DOHH2 (cell line): ENCODE results near the gene ARFIP2.
A peak's percentile ranks its signal among the peaks of the same experiment; 100 is the strongest.

Source experiments
- H3F3A ChIP-seq: fragments of 200-600 bp; sonication (generic), shearing (Covaris generic); 2 replicates; pipeline ENCODE4 v1.6.0; 2016; ENCODE audit warnings: antibody characterized with exemption, mild to moderate bottlenecking; ENCODE audit not compliant: control insufficient read depth, insufficient read depth
- H3K27ac ChIP-seq: fragments of 200-600 bp; sonication (generic); 2 replicates; pipeline ENCODE4 v1.5.1; 2014; ENCODE audit warnings: low read depth, mild to moderate bottlenecking, low read length, moderate library complexity
- H3K27me3 ChIP-seq: fragments of 200-600 bp; sonication (generic); 2 replicates; pipeline ENCODE4 v1.6.1; 2014; ENCODE audit warnings: mild to moderate bottlenecking, low read length, mixed read lengths; ENCODE audit not compliant: control insufficient read depth
- H3K36me3 ChIP-seq: fragments of 200-600 bp; sonication (generic); 2 replicates; pipeline ENCODE4 v1.6.1; 2014; ENCODE audit warnings: mild to moderate bottlenecking, low read length, moderate library complexity, mixed read lengths; ENCODE audit not compliant: control insufficient read depth
- H3K4me1 ChIP-seq: fragments of 200-600 bp; sonication (generic); 2 replicates; pipeline ENCODE4 v1.6.1; 2014; ENCODE audit warnings: mild to moderate bottlenecking, low read length, mixed read lengths; ENCODE audit not compliant: control insufficient read depth
- H3K4me2 ChIP-seq: fragments of 200-600 bp; sonication (generic); 2 replicates; pipeline ENCODE4 v1.6.0; 2014; ENCODE audit warnings: mild to moderate bottlenecking, low read length, moderate library complexity
- H3K4me3 ChIP-seq: fragments of 200-600 bp; sonication (generic); 2 replicates; pipeline ENCODE4 v1.5.1; 2014; ENCODE audit warnings: mild to moderate bottlenecking, low read length, mixed read lengths
- H3K79me2 ChIP-seq: fragments of 200-600 bp; sonication (generic); 2 replicates; pipeline ENCODE4 v1.6.1; 2014; ENCODE audit warnings: mild to moderate bottlenecking, low read length, mixed read lengths; ENCODE audit not compliant: control insufficient read depth
- H3K9me2 ChIP-seq: fragments of 200-600 bp; sonication (generic); replicated peaks from 2 replicates; pipeline ENCODE4 v1.6.1; 2014; ENCODE audit warnings: mild to moderate bottlenecking, low read length, mixed read lengths; ENCODE audit not compliant: control insufficient read depth
- H3K9me3 ChIP-seq: fragments of 200-600 bp; sonication (generic); 2 replicates; pipeline ENCODE4 v1.6.1; 2014; ENCODE audit warnings: antibody characterized with exemption, low read length, mixed read lengths; ENCODE audit not compliant: control insufficient read depth, insufficient read depth
- H4K20me1 ChIP-seq: fragments of 200-600 bp; sonication (generic); 2 replicates; pipeline ENCODE4 v1.6.0; 2014; ENCODE audit warnings: low read depth, mild to moderate bottlenecking, antibody characterized with exemption, low read length, moderate library complexity; ENCODE audit not compliant: control insufficient read depth, insufficient read depth
- CTCF ChIP-seq: fragments of 200-600 bp; sonication (generic); IDR thresholded peaks from one replicate; pipeline ENCODE4 v1.5.1; 2014; ENCODE audit warnings: antibody characterized with exemption, mild to moderate bottlenecking, low read depth, low read length; ENCODE audit not compliant: poor library complexity, severe bottlenecking
- EZH2phosphoT487 ChIP-seq: fragments of 200-600 bp; sonication (generic); IDR thresholded peaks from 2 replicates; pipeline ENCODE4 v1.6.1; 2017; ENCODE audit warnings: borderline replicate concordance, mild to moderate bottlenecking, antibody characterized with exemption, low read length, moderate library complexity, mixed read lengths

ARFIP2 gene

DNA sequence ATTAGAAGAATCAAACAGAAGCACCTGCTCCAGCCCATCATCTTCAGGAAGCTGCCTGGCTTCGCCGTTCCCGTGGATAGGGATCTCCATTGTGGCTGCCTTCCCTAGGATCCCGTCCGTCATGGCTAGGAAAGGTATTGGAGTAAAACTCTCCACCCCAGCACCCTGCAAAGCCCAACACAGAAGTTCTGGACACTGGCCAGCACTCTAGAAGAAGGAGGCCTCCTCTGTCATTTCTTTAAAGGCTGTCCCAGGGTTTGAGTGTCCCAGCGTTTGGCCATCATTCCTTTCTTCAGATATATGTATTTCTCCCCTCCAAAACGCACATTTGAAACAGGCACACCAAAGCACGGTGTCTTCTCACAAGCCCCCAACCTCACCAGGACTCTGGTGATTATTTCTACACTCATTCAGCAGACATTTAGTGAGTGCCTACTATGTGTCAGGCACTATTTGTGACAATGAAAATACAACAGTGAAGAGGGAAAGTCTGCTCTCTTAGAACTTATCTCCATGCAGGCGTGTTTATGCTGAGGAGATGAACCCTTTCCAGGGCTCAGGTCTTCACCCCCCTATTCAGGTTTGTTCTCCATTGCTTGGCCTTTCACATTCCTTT, 724 bp downstream of the ARFIP2 start:
- H3K27ac ChIP-seq, result peak overlapping the region; percentile 70
- H3K27me3 ChIP-seq, result no peaks in the 10 kb centered on the region
- TF ChIP-seq CTCF (no peak), EZH2phosphoT487 (no peak)
- peaks cover 17% of the 10 kb centered on the region for H4K20me1 ChIP-seq
- H3F3A ChIP-seq, result 0 out of 2 replicates have a peak, but pooled peaks cover under 1% of the 10 kb centered on the region
- peaks cover 76% of the 10 kb centered on the region for H3K36me3 ChIP-seq
- no peaks in the 10 kb centered on the region for H3K9me2 ChIP-seq
- no peaks in the 10 kb centered on the region for H3K9me3 ChIP-seq
- H3K79me2 ChIP-seq, result peaks cover 59% of the 10 kb centered on the region
- peak overlapping the region; percentile 98 for H3K4me2 ChIP-seq
- H3K4me1 ChIP-seq, result peaks cover 21% of the 10 kb centered on the region
- peak overlapping the region; percentile 90 for H3K4me3 ChIP-seq

- H3K4me1 ChIP-seq, result peaks cover 26% of the 10 kb centered on the region
- peaks cover 15% of the 10 kb centered on the region for H3F3A ChIP-seq
- no peaks in the 10 kb centered on the region for H3K9me3 ChIP-seq
- no peak for TF ChIP-seq CTCF
- no peak for TF ChIP-seq EZH2phosphoT487
- no peaks in the 10 kb centered on the region for H3K9me2 ChIP-seq
- H3K27me3 ChIP-seq, result no peaks in the 10 kb centered on the region; the same call in 1 of the 2 replicates
- no peak overlapping the region for H3K4me3 ChIP-seq
- no peak overlapping the region for H3K27ac ChIP-seq
- H4K20me1 ChIP-seq, result peaks cover 5% of the 10 kb centered on the region; the same call in 1 of the 2 replicates
- H3K79me2 ChIP-seq, result peaks cover 27% of the 10 kb centered on the region
- H3K4me2 ChIP-seq, result no peak overlapping the region
- peaks cover 38% of the 10 kb centered on the region for H3K36me3 ChIP-seq
Observed at GRCh38 chr11:6476571-6476970, 4.6 kb downstream of the ARFIP2 start.

GRCh38 chr11:6475936-6476335, 5.2 kb downstream of the ARFIP2 start:
- no peaks in the 10 kb centered on the region for H3K9me3 ChIP-seq
- TF ChIP-seq EZH2phosphoT487 (no peak), CTCF (peak; percentile 18)
- H3K79me2 ChIP-seq, result peaks cover 22% of the 10 kb centered on the region
- H3K27ac ChIP-seq, result no peak overlapping the region
- H3K4me1 ChIP-seq, result peaks cover 26% of the 10 kb centered on the region
- H3K4me3 ChIP-seq, result no peak overlapping the region
- no peaks in the 10 kb centered on the region for H3K9me2 ChIP-seq
- peaks cover 15% of the 10 kb centered on the region for H3F3A ChIP-seq
- H4K20me1 ChIP-seq, result peaks cover 5% of the 10 kb centered on the region; the same call in 1 of the 2 replicates
- no peak overlapping the region for H3K4me2 ChIP-seq
- no peaks in the 10 kb centered on the region; the same call in 1 of the 2 replicates for H3K27me3 ChIP-seq
- H3K36me3 ChIP-seq, result peaks cover 35% of the 10 kb centered on the region
